H9 (cell line): ENCODE measurements around the gene E2F1. TPM values are rescaled to one million over a fixed set of nuclear protein-coding genes. Genes with fewer than 3 reads are reported as not detected.

ENCODE experiments used
- DNase-seq: peaks from one replicate; pipeline ENCODE4 v3.0.0-alpha.2; 2017
- H2AFZ ChIP-seq: one replicate; pipeline ENCODE4 v1.6.1; 2013; ENCODE audit warnings: mild to moderate bottlenecking, low read length, control low read depth, moderate library complexity
- H2AK5ac ChIP-seq: 2 replicates; pipeline ENCODE4 v1.6.1; 2013; ENCODE audit warnings: low read length, control low read depth, mixed read lengths; ENCODE audit not compliant: insufficient read length
- H2BK120ac ChIP-seq: one replicate; pipeline ENCODE4 v1.6.1; 2013; ENCODE audit warnings: low read depth, mild to moderate bottlenecking, low read length, control low read depth, inconsistent platforms; ENCODE audit not compliant: poor library complexity, severe bottlenecking
- H2BK12ac ChIP-seq: 2 replicates; pipeline ENCODE4 v1.6.1; 2013; ENCODE audit warnings: low read length, control low read depth, mixed read lengths, low read depth; ENCODE audit not compliant: insufficient read length
- H2BK15ac ChIP-seq: 2 replicates; pipeline ENCODE4 v1.6.1; 2013; ENCODE audit warnings: low read depth, low read length, control low read depth
- H2BK20ac ChIP-seq: one replicate; pipeline ENCODE4 v1.6.1; 2013; ENCODE audit warnings: low read depth, mild to moderate bottlenecking, low read length, control low read depth, inconsistent platforms; ENCODE audit not compliant: poor library complexity, severe bottlenecking
- H2BK5ac ChIP-seq: 2 replicates; pipeline ENCODE4 v1.6.1; 2013; ENCODE audit warnings: low read length, control low read depth, mixed read lengths; ENCODE audit not compliant: insufficient read length
- H3K14ac ChIP-seq: 2 replicates; pipeline ENCODE4 v1.6.1; 2013; ENCODE audit warnings: low read length, control low read depth; ENCODE audit not compliant: insufficient read depth
- H3K18ac ChIP-seq: 2 replicates; pipeline ENCODE4 v1.6.1; 2013; ENCODE audit warnings: low read depth, mild to moderate bottlenecking, mixed read lengths, low read length, control low read depth; ENCODE audit not compliant: insufficient read length
- H3K23ac ChIP-seq: 2 replicates; pipeline ENCODE4 v1.6.1; 2013; ENCODE audit warnings: low read length, control low read depth, mixed read lengths, low read depth; ENCODE audit not compliant: insufficient read length
- H3K23me2 ChIP-seq: 2 replicates; pipeline ENCODE4 v1.6.1; 2013; ENCODE audit warnings: low read depth, mild to moderate bottlenecking, mixed read lengths, low read length, control low read depth; ENCODE audit not compliant: insufficient read length, poor library complexity, severe bottlenecking
- H3K27ac ChIP-seq: 2 replicates; pipeline ENCODE4 v1.5.1; 2013; ENCODE audit warnings: low read length, control low read depth, mixed read lengths, low read depth; ENCODE audit not compliant: insufficient read length
- H3K27me3 ChIP-seq: 2 replicates; pipeline ENCODE4 v1.6.1; 2013; ENCODE audit warnings: low read length, control low read depth, inconsistent platforms; ENCODE audit not compliant: insufficient read depth
- H3K4ac ChIP-seq: 2 replicates; pipeline ENCODE4 v1.6.1; 2013; ENCODE audit warnings: low read depth, mild to moderate bottlenecking, control low read depth, inconsistent platforms, low read length, moderate library complexity
- H3K4me1 ChIP-seq: 2 replicates; pipeline ENCODE4 v1.6.1; 2013; ENCODE audit warnings: low read length, control low read depth, inconsistent platforms; ENCODE audit not compliant: insufficient read depth
- H3K4me2 ChIP-seq: 2 replicates; pipeline ENCODE4 v1.6.1; 2013; ENCODE audit warnings: low read length, control low read depth, mixed read lengths; ENCODE audit not compliant: insufficient read length, insufficient read depth
- H3K56ac ChIP-seq: 2 replicates; pipeline ENCODE4 v1.6.1; 2013; ENCODE audit warnings: low read depth, mild to moderate bottlenecking, mixed read lengths, low read length, control low read depth; ENCODE audit not compliant: insufficient read length
- H3K79me1 ChIP-seq: 2 replicates; pipeline ENCODE4 v1.6.1; 2013; ENCODE audit warnings: low read depth, mild to moderate bottlenecking, moderate library complexity, low read length, control low read depth, inconsistent platforms; ENCODE audit not compliant: insufficient read depth, poor library complexity, severe bottlenecking
- H3K79me2 ChIP-seq: 2 replicates; pipeline ENCODE4 v1.6.1; 2013; ENCODE audit warnings: low read length, control low read depth, inconsistent platforms; ENCODE audit not compliant: insufficient read depth
- H3K9ac ChIP-seq: 2 replicates; pipeline ENCODE4 v1.6.1; 2013; ENCODE audit warnings: low read length, control low read depth, mixed read lengths; ENCODE audit not compliant: insufficient read length; ENCODE audit errors: extremely low read depth
- H3K9me3 ChIP-seq: one replicate; pipeline ENCODE4 v1.6.1; 2013; ENCODE audit warnings: low read depth, low read length, inconsistent platforms; ENCODE audit not compliant: control insufficient read depth
- H3T11ph ChIP-seq: one replicate; pipeline ENCODE4 v1.6.1; 2013; ENCODE audit warnings: mild to moderate bottlenecking, low read length, control low read depth, inconsistent platforms
- H4K20me1 ChIP-seq: one replicate; pipeline ENCODE4 v1.6.1; 2013; ENCODE audit not compliant: control insufficient read depth, insufficient read length, insufficient read depth
- H4K5ac ChIP-seq: 2 replicates; pipeline ENCODE4 v1.6.1; 2013; ENCODE audit warnings: low read depth, mild to moderate bottlenecking, mixed read lengths, low read length, control low read depth; ENCODE audit not compliant: insufficient read length
- H4K8ac ChIP-seq: replicated peaks from 2 replicates; pipeline ENCODE4 v1.6.1; 2013; ENCODE audit warnings: low read length, control low read depth, mixed read lengths, low read depth; ENCODE audit not compliant: insufficient read length
- H4K91ac ChIP-seq: 2 replicates; pipeline ENCODE4 v1.6.1; 2013; ENCODE audit warnings: low read depth, mild to moderate bottlenecking, moderate library complexity, mixed read lengths, low read length, control low read depth; ENCODE audit not compliant: insufficient read length
- H3K27ac Mint-ChIP-seq, 3 experiments: 2 replicates in 2 of 3; 3 replicates in 1 of 3; pipeline ENCODE4 v1.8.0; 2020 to 2021; ENCODE audit warnings: mixed read lengths in 3 of 3, mild to moderate bottlenecking in 1 of 3, moderate library complexity in 1 of 3
- H3K27me3 Mint-ChIP-seq: 2 replicates; pipeline ENCODE4 v1.8.0; 2021; ENCODE audit warnings: low read depth, mild to moderate bottlenecking, moderate library complexity, mixed read lengths
- H3K36me3 Mint-ChIP-seq, 3 experiments: 2 replicates in 2 of 3; 3 replicates in 1 of 3; pipeline ENCODE4 v1.8.0; 2020 to 2021; ENCODE audit warnings: low read depth in 3 of 3, mixed read lengths in 3 of 3; ENCODE audit not compliant: insufficient read depth in 1 of 3
- H3K4me1 Mint-ChIP-seq, 2 experiments: 2 replicates each; pipeline ENCODE4 v1.8.0; 2020; ENCODE audit warnings: mixed read lengths in 2 of 2
- H3K4me3 Mint-ChIP-seq, 2 experiments: 2 replicates in 1 of 2; 3 replicates in 1 of 2; pipeline ENCODE4 v1.8.0; 2020 to 2021; ENCODE audit warnings: mild to moderate bottlenecking in 2 of 2, mixed read lengths in 2 of 2, moderate library complexity in 1 of 2
- H3K9me3 Mint-ChIP-seq, 2 experiments: 2 replicates in 1 of 2; 3 replicates in 1 of 2; pipeline ENCODE4 v1.8.0; 2020; ENCODE audit warnings: mild to moderate bottlenecking in 2 of 2, mixed read lengths in 2 of 2, moderate library complexity in 1 of 2
- WGBS: extraction: QIAGEN DNeasy Blood & Tissue Kit; methylation state at CpG from one replicate; pipeline ENCODE4 v1.1.7; 2013; ENCODE audit warnings: missing lambda C conversion rate, low lambda C conversion rate, mixed read lengths; ENCODE audit not compliant: insufficient read length; ENCODE audit errors: extremely low coverage; 5-methylcytosine and 5-hydroxymethylcytosine counted together
- total RNA-seq: library from RNA; stranded (reverse); gene quantifications from 2 replicates; pipeline ENCODE4 v1.2.1, GENCODE V29; 2021
- TF ChIP-seq, protein P1 (sequence below): fragments of 200-600 bp; sonication (generic); conservative IDR thresholded peaks from 3 replicates; pipeline ENCODE4 v1.8.0; 2021; ENCODE audit warnings: antibody characterized with exemption, mild to moderate bottlenecking

Gene E2F1
- total RNA-seq, 1 experiment from 2014 or later, result 58.7 TPM

DNA sequence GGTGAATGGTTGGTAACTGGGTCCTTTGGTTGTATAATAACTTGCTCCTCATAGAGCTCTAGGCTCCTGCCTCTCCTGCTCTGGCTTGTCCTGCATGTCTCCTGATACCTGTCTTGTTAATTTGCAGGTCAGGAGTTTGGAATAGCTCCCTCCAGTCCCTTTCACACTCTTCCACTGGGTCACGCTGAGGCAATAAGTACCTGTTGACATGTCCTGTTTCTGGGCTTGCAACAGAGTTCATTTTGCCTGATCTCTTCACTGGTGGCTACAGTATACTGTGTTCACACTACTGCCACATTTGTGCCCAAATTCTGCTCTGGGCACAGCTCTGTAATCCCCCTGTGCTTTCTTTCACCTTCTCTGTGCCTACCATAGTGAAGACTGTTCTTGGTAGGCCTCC is 49.4 kb downstream of the E2F1 start:
- H3K79me2 ChIP-seq, result no peaks in the 10 kb centered on the region
- no peak overlapping the region for H3K23ac ChIP-seq
- no peak overlapping the region for H4K8ac ChIP-seq
- no peak overlapping the region for H2BK120ac ChIP-seq
- H3K9me3 Mint-ChIP-seq, result no peaks in the 10 kb centered on the region
- H3K4me3 Mint-ChIP-seq, result no peak overlapping the region
- no peaks in the 10 kb centered on the region for H3K4me1 ChIP-seq
- H2BK5ac ChIP-seq, result no peak overlapping the region
- no peaks in the 10 kb centered on the region for H3K9me3 ChIP-seq
- H3K56ac ChIP-seq, result no peak overlapping the region
- H3K23me2 ChIP-seq, result no peaks in the 10 kb centered on the region
- H4K91ac ChIP-seq, result no peak overlapping the region
- no peaks in the 10 kb centered on the region for H3K27me3 Mint-ChIP-seq
- H4K5ac ChIP-seq, result no peak overlapping the region
- no peak overlapping the region for H3T11ph ChIP-seq
- DNase-seq, result peak; percentile 8
- H3K27me3 ChIP-seq, result no peaks in the 10 kb centered on the region
- no peak overlapping the region for H2BK20ac ChIP-seq
- no peaks in the 10 kb centered on the region for H4K20me1 ChIP-seq
- peaks cover 2 to 66% (median 43%) of the 10 kb centered on the region in 3 experiments; a peak in 6 of 7 replicates for H3K36me3 Mint-ChIP-seq
- H2BK15ac ChIP-seq, result no peak overlapping the region
- H3K14ac ChIP-seq, result no peak overlapping the region
- no peak overlapping the region for H3K27ac Mint-ChIP-seq
- H3K4ac ChIP-seq, result no peak overlapping the region
- H3K4me1 Mint-ChIP-seq, result no peaks in the 10 kb centered on the region
- H3K27ac ChIP-seq, result no peak overlapping the region
- TF ChIP-seq, protein P1, sequence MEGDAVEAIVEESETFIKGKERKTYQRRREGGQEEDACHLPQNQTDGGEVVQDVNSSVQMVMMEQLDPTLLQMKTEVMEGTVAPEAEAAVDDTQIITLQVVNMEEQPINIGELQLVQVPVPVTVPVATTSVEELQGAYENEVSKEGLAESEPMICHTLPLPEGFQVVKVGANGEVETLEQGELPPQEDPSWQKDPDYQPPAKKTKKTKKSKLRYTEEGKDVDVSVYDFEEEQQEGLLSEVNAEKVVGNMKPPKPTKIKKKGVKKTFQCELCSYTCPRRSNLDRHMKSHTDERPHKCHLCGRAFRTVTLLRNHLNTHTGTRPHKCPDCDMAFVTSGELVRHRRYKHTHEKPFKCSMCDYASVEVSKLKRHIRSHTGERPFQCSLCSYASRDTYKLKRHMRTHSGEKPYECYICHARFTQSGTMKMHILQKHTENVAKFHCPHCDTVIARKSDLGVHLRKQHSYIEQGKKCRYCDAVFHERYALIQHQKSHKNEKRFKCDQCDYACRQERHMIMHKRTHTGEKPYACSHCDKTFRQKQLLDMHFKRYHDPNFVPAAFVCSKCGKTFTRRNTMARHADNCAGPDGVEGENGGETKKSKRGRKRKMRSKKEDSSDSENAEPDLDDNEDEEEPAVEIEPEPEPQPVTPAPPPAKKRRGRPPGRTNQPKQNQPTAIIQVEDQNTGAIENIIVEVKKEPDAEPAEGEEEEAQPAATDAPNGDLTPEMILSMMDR, result no peak
- H3K9ac ChIP-seq, result no peak overlapping the region
- no peak overlapping the region for H2BK12ac ChIP-seq
- H2AK5ac ChIP-seq, result no peak overlapping the region
- H3K18ac ChIP-seq, result no peak overlapping the region
- no CpG with 5 or more reads among the region's 1 CpG for WGBS
- H3K79me1 ChIP-seq, result no peaks in the 10 kb centered on the region
- H2AFZ ChIP-seq, result no peak overlapping the region
- no peak overlapping the region for H3K4me2 ChIP-seq
